Myocyte (in vitro differentiated cells): ENCODE data around the gene RNF144B. TPM values are rescaled to one million over a fixed set of nuclear protein-coding genes. Genes with fewer than 3 reads are reported as not detected.
A peak's percentile ranks its signal among the peaks of the same experiment; 100 is the strongest.
"Not testable (repeated sequence)": the region's sequence is repeated elsewhere in the genome, so short reads cannot be mapped to it uniquely, and the experiment has no call there.

ENCODE experiments used
- DNase-seq: peaks from one replicate; pipeline ENCODE4 v3.0.0-alpha.2; 2012; ENCODE audit warnings: low read depth
- total RNA-seq: library from RNA; depleted of rRNA; stranded (reverse); fragments of >200 nt; gene quantifications from 2 replicates; pipeline ENCODE4 v1.2.3, GENCODE V29; 2014

Gene RNF144B
- total RNA-seq, 1 donor from 2014 or later: 6.7 TPM

GRCh38 chr6:18439581-18439980 lies 52.4 kb downstream of the RNF144B start:
- no peak for DNase-seq

- DNase-seq: no peak
These were observed 54.3 kb downstream of the RNF144B start for GRCh38 chr6:18441251-18441979.

- no peak for DNase-seq
These were observed 57.0 kb downstream of the RNF144B start for GRCh38 chr6:18444111-18444510.

- DNase-seq: no peak
These were observed 58.1 kb downstream of the RNF144B start for GRCh38 chr6:18445228-18445627.

GRCh38 chr6:18446771-18447170 lies 59.6 kb downstream of the RNF144B start:
- no peak for DNase-seq

GRCh38 chr6:18447552-18447951 lies 60.4 kb downstream of the RNF144B start:
- no peak for DNase-seq

- DNase-seq: no peak
These were observed 64.6 kb downstream of the RNF144B start for GRCh38 chr6:18451756-18452155.

- no peak for DNase-seq
These were observed 67.3 kb downstream of the RNF144B start for GRCh38 chr6:18454446-18454845.

GRCh38 chr6:18457065-18457737 lies 70.1 kb downstream of the RNF144B start:
- no peak for DNase-seq

- DNase-seq: not testable (repeated sequence)
These were observed 70.9 kb downstream of the RNF144B start for GRCh38 chr6:18458086-18458485.

- DNase-seq: no peak
These were observed 76.3 kb downstream of the RNF144B start for GRCh38 chr6:18463429-18463828.

GRCh38 chr6:18464176-18464575 lies 77.0 kb downstream of the RNF144B start:
- DNase-seq: no peak

GRCh38 chr6:18465410-18466154 lies 78.4 kb downstream of the RNF144B start:
- no peak for DNase-seq

GRCh38 chr6:18467741-18468502 lies 80.8 kb downstream of the RNF144B start:
- DNase-seq: no peak

GRCh38 chr6:18468503-18468843 lies 81.3 kb downstream of the RNF144B start:
- DNase-seq: no peak

GRCh38 chr6:18469536-18469935 lies 82.4 kb downstream of the RNF144B start:
- no peak for DNase-seq

- peak; percentile 3 for DNase-seq
These were observed 84.2 kb downstream of the RNF144B start for GRCh38 chr6:18471232-18471964.

- no peak for DNase-seq
These were observed 85.8 kb downstream of the RNF144B start for GRCh38 chr6:18472941-18473340.

GRCh38 chr6:18473755-18474154 lies 86.6 kb downstream of the RNF144B start:
- DNase-seq: no peak

GRCh38 chr6:18477301-18477941 lies 90.3 kb downstream of the RNF144B start:
- DNase-seq: no peak
